ENCODE results near the gene NDUFA12. TPM values are rescaled to one million over a fixed set of nuclear protein-coding genes. Genes with fewer than 3 reads are reported as not detected.
A peak's percentile ranks its signal among the peaks of the same experiment; 100 is the strongest.

Gene NDUFA12
- total and polyA plus RNA-seq, 11 donors = 195 to 872 (median 356) TPM

- Histone ChIP-seq H3K36me3 (peaks cover 0 to 17% (median 6%) of the 10 kb centered on the region in 9 donors), H3K4me3 (no peak overlapping the region), H3K27ac (no peak overlapping the region), H3K4me1 (peaks cover 0 to 19% (median 3%) of the 10 kb centered on the region in 12 donors), H3K27me3 (no peaks in the 10 kb centered on the region), H3K9me3 (no peaks in the 10 kb centered on the region)
- intact Hi-C loops (cut with DNase I) = loop anchor here in 1 of 10 donors (10.0 kb wide), 1 partner anchor 429 kb away; no protein-coding TSS in a partner anchor
- no peak for DNase-seq
- no peak for ATAC-seq
- WGBS, 4 donors = 94 to 98% (median 97%) methylated on average over 2 of the region's 2 CpGs
- no peak for TF ChIP-seq CTCF (IDR thresholded peaks at IDR 0.05)
- no peak for TF ChIP-seq POLR2A (IDR thresholded peaks at IDR 0.05)
Observed at GRCh38 chr12:94983321-94983720, 20.2 kb downstream of the NDUFA12 start.

- ATAC-seq = no peak
- WGBS, 4 donors = 76 to 86% (median 82%) methylated on average over 7 of the region's 7 CpGs
- no peak for TF ChIP-seq CTCF (IDR thresholded peaks at IDR 0.05)
- no peak for TF ChIP-seq POLR2A (IDR thresholded peaks at IDR 0.05)
Observed at GRCh38 chr12:94982456-94982855, 21.0 kb downstream of the NDUFA12 start.

GRCh38 chr12:94980577-94980976 lies 22.9 kb downstream of the NDUFA12 start:
- no peak overlapping the region for H3K4me3 ChIP-seq
- TF ChIP-seq CTCF (IDR thresholded peaks at IDR 0.05) = peak in 8 of 12 donors; percentile 6 to 39 (median 28)
- no peak for TF ChIP-seq POLR2A (IDR thresholded peaks at IDR 0.05)
- peaks cover 0 to 19% (median 3%) of the 10 kb centered on the region in 12 donors for H3K4me1 ChIP-seq
- WGBS, 4 donors = 53 to 59% (median 57%) methylated on average over 4 of the region's 4 CpGs
- H3K27me3 ChIP-seq = no peaks in the 10 kb centered on the region
- DNase-seq (no peak), ATAC-seq (no peak)
- peaks cover 0 to 17% (median 4%) of the 10 kb centered on the region in 9 donors for H3K36me3 ChIP-seq
- H3K9me3 ChIP-seq = no peaks in the 10 kb centered on the region
- intact Hi-C loops (cut with DNase I) = loop anchor here in 1 of 10 donors (10.0 kb wide), 1 partner anchor 426 kb away; no protein-coding TSS in a partner anchor
- no peak overlapping the region for H3K27ac ChIP-seq

More at GRCh38 chr12:94982456-94982855, 21.0 kb downstream of the NDUFA12 start:
- no peak for DNase-seq
- Histone ChIP-seq H3K4me1 (peaks cover 0 to 19% (median 3%) of the 10 kb centered on the region in 12 donors), H3K4me3 (no peak overlapping the region), H3K9me3 (no peaks in the 10 kb centered on the region), H3K36me3 (peaks cover 0 to 17% (median 4%) of the 10 kb centered on the region in 9 donors), H3K27me3 (no peaks in the 10 kb centered on the region), H3K27ac (no peak overlapping the region)
- intact Hi-C loops (cut with DNase I) = loop anchor here in 1 of 10 donors (10.0 kb wide), 1 partner anchor 428 kb away; no protein-coding TSS in a partner anchor

GRCh38 chr12:94979941-94980340 lies 23.6 kb downstream of the NDUFA12 start:
- no peak for ATAC-seq
- H3K9me3 ChIP-seq = no peaks in the 10 kb centered on the region
- intact Hi-C loops (cut with DNase I) = loop anchor here in 1 of 10 donors (10.0 kb wide), 1 partner anchor 425 kb away; no protein-coding TSS in a partner anchor
- no peak overlapping the region for H3K4me3 ChIP-seq
- DNase-seq = no peak
- H3K27ac ChIP-seq = no peak overlapping the region
- no peaks in the 10 kb centered on the region for H3K27me3 ChIP-seq
- H3K4me1 ChIP-seq = peaks cover 0 to 19% (median 3%) of the 10 kb centered on the region in 12 donors
- TF ChIP-seq POLR2A (IDR thresholded peaks at IDR 0.05) (no peak), CTCF (IDR thresholded peaks at IDR 0.05) (no peak)
- H3K36me3 ChIP-seq = peaks cover 0 to 17% (median 4%) of the 10 kb centered on the region in 9 donors
- 91 to 96% (median 93%) methylated on average over 4 of the region's 4 CpGs for WGBS, 4 donors

Measured in heart left ventricle (tissue), 16 donors.